ENCODE measurements around the gene GPR173. TPM values are rescaled to one million over a fixed set of nuclear protein-coding genes. Genes with fewer than 3 reads are reported as not detected.

Gene GPR173
- total RNA-seq, 1 experiment from 2014 or later, result 5.3 TPM

DNA sequence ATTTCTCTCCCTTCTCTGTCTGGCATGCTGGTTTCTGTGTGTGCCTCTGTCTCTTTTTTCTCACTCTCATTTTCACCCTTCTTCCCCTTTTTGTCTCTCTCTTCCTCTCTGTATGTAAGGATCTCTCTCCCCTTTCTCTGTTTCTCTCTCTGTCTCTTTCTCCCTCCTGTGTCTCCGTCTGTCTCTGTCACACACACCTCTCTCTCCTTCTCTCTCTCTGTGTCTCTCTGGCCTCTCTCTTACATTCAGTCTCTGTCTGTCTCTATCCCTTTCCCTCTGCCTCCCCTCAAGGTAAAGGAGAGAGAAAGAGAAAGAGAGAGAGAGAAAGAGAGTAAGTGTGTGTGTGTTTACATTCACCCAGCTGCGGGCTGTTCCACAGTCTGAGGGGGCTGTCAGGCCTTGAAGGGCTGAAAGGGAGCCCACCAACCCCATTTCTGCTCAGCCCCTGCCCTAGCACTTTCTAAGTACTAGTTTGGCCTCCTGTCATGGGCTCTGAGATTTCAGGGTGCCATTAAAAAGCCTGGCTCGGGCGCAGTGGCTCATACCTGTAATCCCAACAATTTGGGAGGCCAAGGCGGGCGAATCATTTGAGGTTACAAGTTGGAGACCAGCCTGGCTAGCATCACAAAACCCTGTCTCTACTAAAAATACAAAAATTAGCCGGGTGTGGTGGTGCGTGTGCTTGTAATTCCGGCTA, 24.0 kb downstream of the GPR173 start:
- CTCF ChIA-PET, result interaction anchor here (0.7 kb wide), 1 partner anchor 419 kb away, joined by 6 read pairs; no protein-coding TSS in a partner anchor
- no peaks in the 10 kb centered on the region for H3K9me3 ChIP-seq (ENCODE audit: low read depth, low read length, poor library complexity, severe bottlenecking)
- POLR2A ChIA-PET (ENCODE audit: low non-redundant PET), result interaction anchor here (1.1 kb wide), 1 partner anchor 9 kb away, joined by 11 read pairs; the partner anchor contains the start of gene TSPYL2
- H3K27ac ChIP-seq (ENCODE audit: low read depth, low read length, poor library complexity, severe bottlenecking), result no peak overlapping the region
- no peak for DNase-seq (ENCODE audit: low spot score)
- BruUV-seq (replicated peaks), result no TSS peak
- intact Hi-C loops (cut with micrococcal nuclease; ENCODE audit: unreplicated experiment), result loop anchor here (1.0 kb wide), 1 partner anchor 17 kb away; no protein-coding TSS in a partner anchor
- no peaks in the 10 kb centered on the region for H3K27me3 ChIP-seq (replicated peaks; ENCODE audit: insufficient read depth, low read depth, low read length, poor library complexity)
- TF ChIP-seq EZH2 (IDR thresholded peaks at IDR 0.05; ENCODE audit: borderline replicate concordance, low read depth, low read length, poor library complexity, severe bottlenecking), result no peak
- TF ChIP-seq, protein P1, sequence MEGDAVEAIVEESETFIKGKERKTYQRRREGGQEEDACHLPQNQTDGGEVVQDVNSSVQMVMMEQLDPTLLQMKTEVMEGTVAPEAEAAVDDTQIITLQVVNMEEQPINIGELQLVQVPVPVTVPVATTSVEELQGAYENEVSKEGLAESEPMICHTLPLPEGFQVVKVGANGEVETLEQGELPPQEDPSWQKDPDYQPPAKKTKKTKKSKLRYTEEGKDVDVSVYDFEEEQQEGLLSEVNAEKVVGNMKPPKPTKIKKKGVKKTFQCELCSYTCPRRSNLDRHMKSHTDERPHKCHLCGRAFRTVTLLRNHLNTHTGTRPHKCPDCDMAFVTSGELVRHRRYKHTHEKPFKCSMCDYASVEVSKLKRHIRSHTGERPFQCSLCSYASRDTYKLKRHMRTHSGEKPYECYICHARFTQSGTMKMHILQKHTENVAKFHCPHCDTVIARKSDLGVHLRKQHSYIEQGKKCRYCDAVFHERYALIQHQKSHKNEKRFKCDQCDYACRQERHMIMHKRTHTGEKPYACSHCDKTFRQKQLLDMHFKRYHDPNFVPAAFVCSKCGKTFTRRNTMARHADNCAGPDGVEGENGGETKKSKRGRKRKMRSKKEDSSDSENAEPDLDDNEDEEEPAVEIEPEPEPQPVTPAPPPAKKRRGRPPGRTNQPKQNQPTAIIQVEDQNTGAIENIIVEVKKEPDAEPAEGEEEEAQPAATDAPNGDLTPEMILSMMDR (conservative IDR thresholded peaks at IDR 0.05; ENCODE audit: low read depth, low read length), result no peak
- peak overlapping the region; percentile 54 for H3K4me3 ChIP-seq (ENCODE audit: low read depth, low read length, poor library complexity, severe bottlenecking)
- no peaks in the 10 kb centered on the region for H3K36me3 ChIP-seq (ENCODE audit: insufficient read depth, low read length, poor library complexity, severe bottlenecking)
- no peaks in the 10 kb centered on the region for H3K4me1 ChIP-seq (ENCODE audit: insufficient read depth, low read length, poor library complexity, severe bottlenecking)

DNA sequence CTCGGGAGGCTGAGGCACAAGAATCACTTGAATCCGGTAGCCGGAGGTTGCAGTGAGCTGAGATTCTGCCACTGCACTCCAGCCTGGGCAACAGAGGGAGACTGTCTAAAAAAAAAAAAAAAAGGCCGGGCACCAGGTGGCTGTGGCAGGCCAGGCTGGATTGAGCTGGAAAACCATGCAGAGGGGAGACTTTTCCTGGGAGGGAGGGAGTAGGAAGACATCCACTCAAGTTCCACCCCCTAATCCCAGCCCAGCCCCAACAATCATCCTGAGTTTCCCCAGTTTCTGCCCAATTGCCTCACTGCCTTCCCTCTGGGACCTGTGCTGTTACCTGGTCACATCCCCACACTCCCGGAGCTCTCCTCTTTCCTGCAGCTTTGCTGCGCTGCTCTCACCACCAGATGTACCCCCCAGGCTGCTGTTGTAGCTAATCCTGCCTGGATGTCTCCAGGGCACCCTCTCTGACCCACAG, 24.6 kb downstream of the GPR173 start:
- H3K9me3 ChIP-seq (ENCODE audit: low read depth, low read length, poor library complexity, severe bottlenecking), result no peaks in the 10 kb centered on the region
- no peaks in the 10 kb centered on the region for H3K36me3 ChIP-seq (ENCODE audit: insufficient read depth, low read length, poor library complexity, severe bottlenecking)
- CTCF ChIA-PET, result interaction anchor here (0.6 kb wide), 2 partner anchors 10 to 57 kb away, joined by 3 read pairs; no protein-coding TSS in a partner anchor
- intact Hi-C loops (cut with micrococcal nuclease; ENCODE audit: unreplicated experiment), result no loop called here
- no peaks in the 10 kb centered on the region for H3K27me3 ChIP-seq (replicated peaks; ENCODE audit: insufficient read depth, low read depth, low read length, poor library complexity)
- BruUV-seq (replicated peaks), result no TSS peak
- DNase-seq (ENCODE audit: low spot score), result no peak
- H3K27ac ChIP-seq (ENCODE audit: low read depth, low read length, poor library complexity, severe bottlenecking), result no peak overlapping the region
- H3K4me3 ChIP-seq (ENCODE audit: low read depth, low read length, poor library complexity, severe bottlenecking), result no peak overlapping the region
- no peaks in the 10 kb centered on the region for H3K4me1 ChIP-seq (ENCODE audit: insufficient read depth, low read length, poor library complexity, severe bottlenecking)
- POLR2A ChIA-PET (ENCODE audit: low non-redundant PET), result interaction anchor here (1.1 kb wide), 1 partner anchor 9 kb away, joined by 11 read pairs; the partner anchor contains the start of gene TSPYL2
- TF ChIP-seq, protein P1 (conservative IDR thresholded peaks at IDR 0.05; ENCODE audit: low read depth, low read length), result no peak
- TF ChIP-seq EZH2 (IDR thresholded peaks at IDR 0.05; ENCODE audit: borderline replicate concordance, low read depth, low read length, poor library complexity, severe bottlenecking), result no peak

DNA sequence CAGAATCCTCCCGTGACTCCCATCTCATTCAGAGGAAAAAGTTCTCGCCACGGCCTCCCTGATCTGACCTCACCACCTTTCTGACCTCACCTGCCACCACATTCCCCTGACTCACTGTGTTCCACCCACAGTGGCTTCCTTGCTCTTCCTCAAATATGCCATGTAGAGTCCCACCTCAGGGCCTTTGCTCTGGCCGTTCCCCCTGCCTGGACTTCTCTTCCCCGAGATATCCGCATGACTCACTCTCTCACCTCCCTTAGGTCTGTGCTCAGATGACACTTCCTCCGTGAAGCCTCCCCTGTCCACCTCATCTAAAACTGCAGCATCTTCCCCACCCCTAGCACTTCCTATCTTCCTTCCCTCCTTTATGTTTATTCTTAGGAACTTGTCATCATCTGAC, 26.4 kb downstream of the GPR173 start:
- no peak for TF ChIP-seq EZH2 (IDR thresholded peaks at IDR 0.05; ENCODE audit: borderline replicate concordance, low read depth, low read length, poor library complexity, severe bottlenecking)
- TF ChIP-seq, protein P1 (conservative IDR thresholded peaks at IDR 0.05; ENCODE audit: low read depth, low read length), result no peak
- Histone ChIP-seq H3K27ac (ENCODE audit: low read depth, low read length, poor library complexity, severe bottlenecking) (no peak overlapping the region), H3K9me3 (ENCODE audit: low read depth, low read length, poor library complexity, severe bottlenecking) (no peaks in the 10 kb centered on the region), H3K4me3 (ENCODE audit: low read depth, low read length, poor library complexity, severe bottlenecking) (no peak overlapping the region), H3K36me3 (ENCODE audit: insufficient read depth, low read length, poor library complexity, severe bottlenecking) (no peaks in the 10 kb centered on the region), H3K27me3 (replicated peaks; ENCODE audit: insufficient read depth, low read depth, low read length, poor library complexity) (no peaks in the 10 kb centered on the region), H3K4me1 (ENCODE audit: insufficient read depth, low read length, poor library complexity, severe bottlenecking) (no peaks in the 10 kb centered on the region)
- DNase-seq (ENCODE audit: low spot score), result no peak
- intact Hi-C loops (cut with micrococcal nuclease; ENCODE audit: unreplicated experiment), result no loop called here
- ChIA-PET CTCF (no interaction called here), POLR2A (ENCODE audit: low non-redundant PET) (no interaction called here)
- no TSS peak for BruUV-seq (replicated peaks)
